Measurements from ENCODE around the gene ZFYVE16.

Gene ZFYVE16

GRCh38 chr5:80376557-80376956, 31.3 kb upstream of the ZFYVE16 start (continued):
- TF ChIP-seq ZNF398 (tag by site-specific recombination; IDR thresholded peaks at IDR 0.05) (no peak), ZNF248 (tag by site-specific recombination; IDR thresholded peaks at IDR 0.05) (no peak), KLF17 (tag by site-specific recombination; IDR thresholded peaks at IDR 0.05) (no peak), AEBP2 (tag by site-specific recombination; IDR thresholded peaks at IDR 0.05; ENCODE audit: borderline replicate concordance) (no peak), ZNF624 (tag by site-specific recombination; IDR thresholded peaks at IDR 0.05) (no peak), SALL2 (tag by site-specific recombination; IDR thresholded peaks at IDR 0.05; ENCODE audit: borderline replicate concordance) (no peak)

- Histone ChIP-seq H3K4me3 (ENCODE audit: low read depth, low read length) (no peak overlapping the region), H3K9me3 (ENCODE audit: control insufficient read depth, insufficient read depth, low read depth, low read length) (no peaks in the 10 kb centered on the region), H3K27ac (ENCODE audit: extremely low read depth, low read depth, low read length) (no peak overlapping the region), H3K36me3 (ENCODE audit: control insufficient read depth in 2 of 2, insufficient read depth in 1 of 2, low read length in 2 of 2) (no peaks in the 10 kb centered on the region), H3K4me1 (ENCODE audit: control insufficient read depth, insufficient read depth, low read length) (no peaks in the 10 kb centered on the region)
- ChIA-PET CTCF (no interaction called here), POLR2A (no interaction called here)
- TF ChIP-seq ZBTB49 (tag by site-specific recombination; IDR thresholded peaks at IDR 0.05; ENCODE audit: low read depth) (no peak), ZNF398 (tag by site-specific recombination; IDR thresholded peaks at IDR 0.05) (no peak), PBX3 (CRISPR knock-in tag; IDR thresholded peaks at IDR 0.05) (no peak), SALL2 (tag by site-specific recombination; IDR thresholded peaks at IDR 0.05; ENCODE audit: borderline replicate concordance) (no peak), ELK4 (IDR thresholded peaks at IDR 0.05; ENCODE audit: borderline replicate concordance, low read depth, low read length) (no peak), ZFP37 (tag by site-specific recombination; IDR thresholded peaks at IDR 0.05) (no peak), ZBTB44 (tag by site-specific recombination; IDR thresholded peaks at IDR 0.05) (no peak)
Observed at GRCh38 chr5:80382488-80382887, 25.4 kb upstream of the ZFYVE16 start.

Data from HEK293 (cell line).